NCI-H2081 (cell line): ENCODE measurements around the gene TRPM1.

Experiments used
- DNase-seq, 2 experiments: peaks; one replicate each; lab custom pipeline; 2025; lab: John Stamatoyannopoulos, UW

Gene TRPM1

DNA sequence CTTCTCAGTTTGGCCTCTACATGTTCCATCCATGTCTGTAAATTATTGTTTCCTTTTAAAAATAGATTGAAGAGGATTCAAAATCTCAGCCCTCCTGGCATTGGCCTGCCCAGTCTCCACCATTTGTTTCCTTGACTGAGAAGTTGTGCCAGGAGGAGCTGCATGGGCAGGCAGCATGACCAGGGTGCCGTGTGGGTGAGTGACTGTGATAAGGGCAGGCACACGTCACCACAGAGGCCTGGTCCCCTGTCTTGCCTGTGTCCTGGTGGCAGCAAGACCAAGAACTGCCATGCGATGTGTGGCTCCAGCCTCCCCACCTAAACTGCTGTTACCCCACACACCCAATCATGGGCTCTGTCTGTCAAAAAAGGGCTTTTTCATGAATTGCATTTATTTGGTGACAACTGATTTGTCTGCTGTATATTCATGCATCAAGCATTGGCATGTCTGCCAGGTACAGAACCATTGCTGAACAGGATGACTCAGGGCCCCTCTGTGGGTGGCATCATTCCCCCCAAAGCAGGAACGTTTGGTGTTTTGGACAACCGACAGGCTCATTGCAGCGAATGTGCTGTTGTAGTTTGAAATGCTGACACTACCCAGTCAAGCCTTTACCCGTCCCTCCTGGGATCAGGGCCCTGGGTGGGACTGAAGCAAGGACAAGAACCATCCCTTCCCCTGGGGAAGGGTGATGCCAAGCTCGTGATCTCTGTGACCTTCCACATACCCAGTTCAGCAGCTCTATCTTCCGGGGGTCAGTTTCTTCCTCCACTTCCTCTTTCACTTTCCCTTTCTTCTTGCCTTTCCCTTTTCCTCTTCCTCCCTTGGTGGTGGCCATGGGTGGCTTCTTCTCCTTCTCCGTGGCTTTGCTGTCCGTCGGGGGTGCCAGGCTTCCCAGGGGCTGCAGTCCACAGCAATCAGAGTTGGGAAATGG, 51.6 kb downstream of the TRPM1 start:
- DNase-seq, result no peak

DNA sequence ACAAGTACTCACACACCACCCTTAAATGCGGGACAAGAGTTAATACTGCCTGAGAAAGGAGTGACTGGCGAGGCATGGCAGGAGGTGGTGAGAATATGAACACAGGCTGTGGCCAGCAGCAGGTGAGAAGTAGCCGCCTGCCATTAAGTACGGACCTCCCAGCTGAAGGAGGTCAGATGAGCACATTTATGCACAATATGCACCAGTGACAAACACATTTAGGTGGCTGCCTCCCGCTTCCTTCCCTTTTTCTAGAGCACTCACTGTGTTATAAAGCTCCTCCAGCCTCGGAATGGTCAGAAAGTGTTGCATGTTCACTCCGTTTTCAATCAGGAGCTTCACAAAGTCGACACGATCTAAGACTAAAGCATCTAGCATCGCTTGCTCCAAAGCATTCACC, 52.4 kb downstream of the TRPM1 start:
- DNase-seq, result no peak

DNA sequence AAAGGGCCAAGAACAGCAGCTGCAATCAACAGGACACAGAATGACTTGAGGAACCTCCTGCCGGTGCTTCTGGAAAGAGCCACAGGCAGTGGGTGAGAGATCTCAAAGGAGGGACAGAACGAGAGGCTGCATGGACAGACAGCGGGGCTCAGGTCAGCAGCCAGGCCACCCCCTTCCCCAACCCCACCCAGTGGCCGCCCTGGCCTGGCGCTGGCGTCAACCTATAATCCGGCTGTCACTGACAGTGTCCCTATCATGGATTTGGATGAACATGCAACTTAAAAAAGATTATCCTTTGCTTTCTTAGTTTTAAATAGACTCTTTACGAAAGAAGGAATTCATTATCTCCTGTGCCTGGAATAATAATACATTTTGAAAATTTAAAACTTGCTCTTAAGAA, 54.1 kb downstream of the TRPM1 start:
- DNase-seq, result no peak

DNA sequence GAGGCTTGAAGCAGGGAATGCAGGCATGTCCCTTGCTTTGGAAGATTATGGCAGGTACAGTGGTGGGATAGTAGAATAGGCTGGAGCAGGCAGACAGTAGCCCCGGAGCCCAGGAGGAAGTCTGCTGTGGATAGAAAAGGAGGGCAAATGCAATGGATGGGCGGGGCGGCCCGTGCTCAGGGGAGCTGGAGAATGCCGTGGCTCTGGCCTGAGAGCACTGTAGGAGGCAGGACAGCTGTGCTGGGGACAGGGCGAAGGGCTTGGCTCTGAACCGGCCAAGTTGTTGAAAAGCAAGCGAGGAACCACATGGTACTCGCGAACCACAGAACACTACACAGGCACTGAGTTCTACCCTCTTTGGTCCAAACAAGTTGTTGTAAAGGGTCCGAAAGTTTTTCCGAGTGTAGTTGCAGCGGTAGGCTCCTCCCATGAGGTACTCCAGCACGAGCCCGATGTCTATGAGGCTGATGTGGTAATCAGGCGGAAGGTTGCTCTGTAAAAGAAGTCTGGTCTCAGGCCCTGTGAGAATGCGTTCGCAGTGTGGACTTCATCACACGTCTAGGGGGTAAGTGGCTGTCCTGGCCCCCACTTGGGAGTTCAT, 54.7 kb downstream of the TRPM1 start:
- no peak for DNase-seq

DNA sequence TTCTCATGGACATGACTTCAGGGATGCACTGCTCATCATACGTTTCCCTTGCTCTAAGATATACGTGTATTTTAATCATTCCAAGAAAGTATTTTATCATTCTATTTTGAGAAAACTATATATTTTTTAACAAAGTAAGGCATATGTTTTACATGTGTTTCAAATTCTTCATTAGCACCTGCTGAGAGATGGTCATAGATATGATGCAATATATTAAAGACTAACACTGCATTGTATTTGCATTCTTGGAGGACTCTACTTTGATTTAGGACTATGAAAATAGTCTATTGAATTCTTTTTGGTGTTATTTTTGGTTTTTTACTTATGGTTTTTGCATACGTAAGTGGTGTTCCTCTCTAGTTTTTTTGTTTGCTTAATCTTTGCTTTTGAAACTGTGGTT, 55.9 kb downstream of the TRPM1 start:
- no peak for DNase-seq

DNA sequence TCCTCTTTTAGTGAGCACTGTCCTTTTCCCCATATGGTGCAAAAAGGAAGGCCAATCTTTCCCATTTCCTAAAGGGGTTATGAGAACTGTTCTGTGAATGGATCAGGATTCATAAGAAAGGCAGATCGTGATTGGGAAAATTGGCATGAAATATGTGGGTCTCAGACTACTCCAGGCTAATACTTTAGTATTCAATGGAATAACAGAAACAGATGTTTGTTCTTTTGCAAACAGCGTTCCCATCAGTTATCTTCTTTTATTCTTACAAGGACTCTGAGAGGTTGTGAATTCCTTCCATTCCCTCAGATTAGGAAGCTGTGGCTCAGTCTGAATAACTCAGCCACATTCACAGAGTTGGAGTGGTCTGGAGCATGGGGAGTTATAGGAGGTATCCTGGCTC, 58.8 kb downstream of the TRPM1 start:
- DNase-seq, result no peak

DNA sequence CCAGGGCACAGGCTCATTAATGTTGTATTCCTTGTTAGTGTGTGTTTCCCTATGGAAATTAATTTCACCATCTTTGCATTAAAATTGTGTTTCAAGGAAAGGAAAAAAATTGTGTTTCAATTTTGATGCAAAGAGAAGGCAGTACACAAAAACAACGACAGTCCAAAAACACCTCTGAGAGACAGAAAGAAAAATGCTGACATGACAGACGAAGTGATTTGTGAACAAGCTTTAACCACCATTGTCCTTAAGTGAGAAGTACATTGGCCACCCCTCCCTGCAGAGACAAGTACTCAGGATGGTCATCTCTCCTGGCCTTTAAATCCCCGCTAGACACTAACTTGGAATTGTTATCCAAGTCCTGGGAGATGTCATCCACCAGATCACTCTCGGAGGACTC, 59.9 kb downstream of the TRPM1 start:
- DNase-seq, result no peak

DNA sequence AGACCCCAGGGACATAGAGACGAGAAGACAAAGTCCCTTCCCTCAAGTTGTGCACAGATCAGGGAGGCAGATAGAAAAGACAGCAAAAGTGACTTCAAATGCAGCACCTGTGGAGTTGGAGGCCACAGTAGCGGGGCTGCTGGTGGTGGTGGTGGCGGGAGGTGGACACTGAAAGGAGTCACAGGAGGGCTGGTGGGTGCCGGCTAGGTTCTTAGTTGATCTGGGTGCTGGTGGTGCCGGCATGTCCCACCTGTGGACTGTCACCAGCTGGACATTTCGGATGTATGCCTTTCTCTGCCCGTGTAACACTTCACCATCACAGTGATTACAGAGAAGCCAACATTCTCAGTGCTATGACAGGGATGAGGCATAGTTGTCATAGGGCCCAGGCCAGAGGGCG, 60.9 kb downstream of the TRPM1 start:
- no peak for DNase-seq

DNA sequence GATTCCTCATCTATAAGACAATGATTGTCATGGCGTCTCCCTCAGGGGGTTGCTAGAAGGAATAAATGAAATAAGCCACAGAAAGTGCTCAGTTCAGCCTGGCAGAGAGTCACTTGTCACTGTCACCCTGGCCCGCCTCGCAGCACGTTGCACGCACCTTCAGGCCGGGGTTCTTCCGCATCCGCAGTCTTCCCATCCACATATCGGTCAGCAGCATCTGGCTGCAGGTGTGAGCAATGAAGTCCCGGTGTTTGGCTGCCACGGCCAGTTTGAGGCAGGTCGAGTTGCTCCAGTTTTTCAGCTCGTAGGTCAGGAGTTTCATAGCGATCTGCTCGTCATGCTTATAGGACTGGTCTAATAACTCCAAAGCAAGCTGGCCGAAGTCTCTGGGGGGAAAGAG, 61.6 kb downstream of the TRPM1 start:
- no peak for DNase-seq

DNA sequence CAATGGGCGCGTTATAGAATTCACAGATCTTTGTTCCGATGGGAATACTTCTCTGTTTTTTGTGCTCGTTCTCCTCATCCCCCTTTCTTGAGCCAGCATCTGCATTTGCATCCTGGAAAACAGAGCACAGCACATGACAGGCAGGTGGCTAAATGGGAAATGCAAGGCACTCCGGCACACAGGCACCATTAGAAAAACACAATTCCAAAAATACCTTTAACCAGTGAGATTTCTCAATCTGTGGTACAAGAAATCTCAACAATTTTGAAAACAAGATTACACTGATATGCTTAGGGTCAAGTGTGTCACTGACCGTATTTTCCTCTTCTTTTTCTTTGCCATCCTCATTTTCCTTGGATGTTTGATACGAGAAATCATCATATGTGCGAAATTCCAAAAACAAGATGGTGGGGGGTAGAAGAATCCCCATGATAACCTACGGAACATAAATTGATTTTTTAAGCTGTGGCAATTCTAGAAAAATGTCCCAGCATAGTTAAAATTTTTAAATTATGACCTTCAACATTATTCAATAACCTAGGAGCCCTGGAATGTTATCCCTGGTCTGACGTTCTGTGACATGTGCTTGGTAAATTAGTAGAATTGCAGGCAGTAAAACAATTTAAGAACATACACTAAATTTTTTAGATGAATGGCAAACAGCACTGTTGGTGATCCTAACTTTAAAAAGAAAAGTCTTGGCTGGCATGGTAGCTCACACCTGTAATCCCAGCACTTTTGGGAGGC, 63.6 kb downstream of the TRPM1 start:
- no peak for DNase-seq

DNA sequence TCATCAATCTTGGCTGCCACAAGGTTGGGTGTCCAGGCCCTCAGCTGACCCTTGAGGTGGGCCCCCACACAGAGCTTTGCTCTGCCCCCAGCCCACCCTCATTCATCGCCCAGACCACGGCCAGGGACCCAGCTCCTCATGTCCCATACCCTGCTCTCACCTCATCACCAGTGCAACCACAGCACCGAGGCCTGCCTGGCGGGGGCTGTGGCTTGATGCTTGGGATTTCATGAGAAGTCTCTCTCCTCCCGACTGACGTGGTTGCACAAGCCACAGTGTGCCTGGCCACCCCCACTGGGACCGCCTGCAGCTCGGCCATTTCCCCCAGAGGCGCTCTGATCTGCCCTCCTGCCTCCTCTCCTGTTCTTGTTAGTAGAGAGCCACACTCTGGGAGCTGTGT, 64.7 kb downstream of the TRPM1 start:
- no peak for DNase-seq

DNA sequence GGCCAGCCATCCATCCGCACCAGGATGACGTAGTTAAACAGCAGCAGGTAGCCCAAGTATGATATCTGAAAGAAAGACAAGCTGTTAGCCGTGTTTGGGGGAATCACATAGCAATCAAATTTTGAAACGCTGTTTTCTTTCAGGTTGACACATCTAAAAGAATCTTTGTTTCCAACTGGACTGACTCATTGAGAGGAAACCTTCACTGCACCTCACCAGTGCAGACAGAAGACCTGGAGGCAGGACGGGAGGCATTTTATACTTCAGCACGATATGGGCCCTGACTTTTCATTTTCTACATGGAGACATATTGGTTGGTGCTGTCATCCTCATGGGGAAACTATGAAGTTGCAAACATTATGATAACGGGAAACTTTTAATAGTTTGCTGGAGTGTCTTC, 65.9 kb downstream of the TRPM1 start:
- no peak for DNase-seq

DNA sequence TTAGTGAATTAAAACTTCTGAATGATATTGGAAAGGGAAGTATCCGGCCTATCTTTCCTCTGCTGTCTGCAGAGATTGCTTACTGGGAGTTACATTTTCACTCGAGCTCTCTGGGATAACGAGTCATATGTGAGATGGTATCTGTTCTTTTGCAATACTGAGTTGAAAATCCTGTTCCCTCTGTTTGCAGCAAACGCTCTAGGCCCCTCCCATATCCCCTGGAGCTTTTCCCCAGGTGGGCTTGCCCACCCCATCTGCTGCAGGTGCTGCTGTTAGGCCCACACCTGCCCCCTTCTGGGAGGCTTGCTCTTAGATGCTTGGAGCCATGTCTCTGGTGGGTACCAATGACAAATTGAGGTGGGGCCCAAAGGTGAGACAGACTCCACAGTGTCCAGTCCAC, 67.4 kb downstream of the TRPM1 start:
- peak in 1 of 2 experiments; percentile 8 for DNase-seq

DNA sequence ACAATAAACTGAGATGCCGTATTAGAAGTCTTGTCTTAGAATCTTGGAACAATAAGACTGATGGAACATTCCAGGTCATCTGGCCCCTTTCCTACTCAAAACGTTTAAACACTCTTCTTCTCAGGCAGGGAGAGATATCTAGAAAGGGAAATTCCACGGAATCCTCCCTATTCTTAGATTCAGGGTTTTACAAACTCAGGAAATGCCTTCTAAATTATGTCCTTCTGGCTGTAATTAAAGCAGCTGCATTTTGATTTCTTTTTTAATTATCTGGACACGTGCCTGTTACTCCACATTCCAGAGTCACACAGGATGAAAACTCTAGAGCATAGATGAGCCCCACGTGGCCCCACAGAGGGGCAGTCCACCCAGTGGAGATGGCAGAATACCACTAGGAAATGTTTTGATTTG, 68.6 kb downstream of the TRPM1 start:
- no peak for DNase-seq

DNA sequence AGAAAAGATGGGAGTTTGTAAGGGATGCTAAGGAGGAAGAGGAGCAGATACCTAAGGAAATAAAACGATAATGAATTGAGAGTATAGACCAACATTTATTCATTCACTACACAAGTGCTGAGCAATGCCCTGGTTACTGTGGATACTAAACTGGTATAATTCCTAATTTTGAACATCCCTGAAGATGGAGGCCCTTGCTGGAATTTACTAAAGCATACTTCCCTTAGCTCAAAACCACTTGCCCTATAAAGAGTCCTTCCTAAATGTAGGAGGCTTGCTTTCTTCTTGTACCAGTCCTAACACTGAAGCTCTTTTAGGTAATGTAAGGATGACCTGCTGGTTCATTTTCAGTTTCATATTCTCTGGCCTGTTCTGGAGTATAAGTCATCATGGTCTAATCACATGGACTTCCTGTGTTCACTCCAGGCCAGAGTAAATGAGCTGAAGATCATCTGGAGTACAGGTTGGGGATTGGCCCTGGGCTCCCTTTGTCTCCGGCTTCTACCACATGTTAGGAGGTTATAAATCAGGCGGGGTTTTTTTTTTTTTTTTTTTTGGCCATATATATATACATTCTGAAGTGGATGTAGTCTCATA, 70.0 kb downstream of the TRPM1 start:
- DNase-seq, result no peak

DNA sequence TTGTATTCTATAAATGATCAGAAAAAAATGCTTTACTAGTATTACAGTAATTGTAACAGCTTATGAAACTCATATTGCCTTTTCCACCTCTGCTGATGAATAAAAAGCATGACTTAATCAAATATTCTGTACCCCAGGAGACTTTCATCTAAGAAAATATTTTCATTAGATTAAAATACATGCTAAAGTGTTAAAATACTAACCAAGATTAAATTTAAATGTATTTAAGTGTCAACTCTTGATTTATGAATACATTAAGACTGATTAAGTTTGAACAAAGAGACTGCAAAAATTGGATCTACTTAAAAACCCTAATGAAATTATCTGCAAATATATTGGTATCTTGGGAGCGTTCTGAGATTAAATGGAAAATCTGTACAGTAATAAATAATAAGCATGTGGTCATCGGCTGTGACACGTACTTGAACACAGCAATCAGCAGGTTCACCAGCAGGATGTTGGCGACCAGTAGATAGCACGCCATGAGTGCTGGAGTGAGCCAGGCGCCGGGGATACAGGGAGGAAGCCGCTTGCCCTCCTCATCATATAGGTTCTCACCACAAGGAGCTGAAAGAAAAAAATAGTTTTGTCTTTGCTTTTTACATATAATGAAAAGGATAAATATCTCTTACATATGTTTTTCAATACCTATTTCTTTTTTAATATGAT, 73.5 kb downstream of the TRPM1 start:
- no peak for DNase-seq

DNA sequence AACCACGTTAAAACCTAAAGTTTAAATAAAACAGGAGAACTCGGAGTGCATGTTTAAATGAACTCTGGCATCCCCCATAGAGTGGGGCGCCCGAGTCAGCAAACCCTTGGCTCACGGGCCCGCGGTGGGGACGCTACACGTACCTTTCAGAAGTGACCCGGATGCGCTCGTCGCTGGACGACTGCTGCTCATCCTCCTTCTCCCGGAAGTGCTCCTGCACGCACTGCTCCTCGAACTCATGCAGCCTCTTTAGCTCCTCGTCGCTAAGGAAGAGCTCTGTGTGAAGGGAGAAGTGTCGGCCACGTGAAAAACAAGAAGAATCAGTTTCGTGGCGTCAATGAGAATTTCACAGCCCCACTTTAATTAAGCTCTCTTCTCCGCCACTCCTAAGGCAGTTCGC, 75.5 kb downstream of the TRPM1 start:
- no peak for DNase-seq

DNA sequence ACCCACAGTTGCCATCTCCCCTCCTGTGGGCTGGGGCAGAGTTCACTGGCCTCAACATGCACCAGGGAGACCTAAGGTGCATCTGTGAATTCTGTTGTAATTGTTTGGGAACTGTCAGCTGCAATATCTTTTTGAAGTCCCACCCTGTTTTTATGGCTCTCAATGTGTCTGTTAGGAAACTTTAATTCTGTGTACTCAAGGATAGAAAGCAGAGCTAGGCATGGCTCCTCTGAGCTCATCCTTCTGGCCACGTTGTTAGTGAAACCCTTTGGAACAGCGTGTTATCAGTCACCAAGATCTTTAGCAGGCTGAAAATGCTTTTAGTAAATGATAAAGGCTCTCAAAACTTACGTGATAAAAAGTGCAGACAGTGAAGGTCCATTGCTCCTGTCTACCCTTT, 76.5 kb downstream of the TRPM1 start:
- no peak for DNase-seq

DNA sequence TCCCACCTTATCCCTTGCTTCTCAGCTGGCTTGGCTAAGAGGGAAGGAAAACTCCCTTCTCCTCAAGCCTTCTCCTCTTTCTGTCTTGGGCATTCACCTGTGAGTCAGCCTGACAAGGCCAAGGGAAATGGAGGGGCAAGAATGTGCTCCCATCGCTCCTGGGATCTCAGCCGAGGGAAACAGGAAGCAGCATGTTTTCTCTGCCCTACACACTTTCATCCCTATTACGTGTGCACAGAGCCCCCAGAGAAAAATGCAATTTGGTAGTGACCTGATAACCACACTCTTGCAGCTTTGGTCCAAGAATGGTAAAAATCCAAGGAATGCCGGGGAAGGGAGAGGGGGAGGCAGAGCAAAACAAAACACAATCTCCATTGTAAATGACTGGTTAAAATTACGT, 77.2 kb downstream of the TRPM1 start:
- DNase-seq, result no peak

DNA sequence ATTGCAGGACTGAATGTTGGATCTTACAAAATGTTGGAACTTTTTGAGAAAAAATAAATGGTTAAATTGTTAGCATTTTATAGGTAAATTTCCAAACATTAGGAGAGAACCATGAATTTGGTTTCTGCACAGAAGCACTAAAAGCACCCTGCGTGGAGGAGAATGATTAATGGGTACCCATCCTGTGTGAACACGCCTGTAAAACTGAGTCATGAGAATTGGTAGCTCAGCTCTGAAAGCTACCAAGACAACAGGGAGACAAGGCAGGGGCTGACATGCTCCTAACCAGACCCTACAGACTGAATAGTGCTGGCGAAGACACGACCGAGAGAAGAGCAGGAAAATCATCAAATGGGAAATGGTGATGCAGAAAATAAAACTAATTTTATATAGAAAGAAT, 77.7 kb downstream of the TRPM1 start:
- no peak for DNase-seq

DNA sequence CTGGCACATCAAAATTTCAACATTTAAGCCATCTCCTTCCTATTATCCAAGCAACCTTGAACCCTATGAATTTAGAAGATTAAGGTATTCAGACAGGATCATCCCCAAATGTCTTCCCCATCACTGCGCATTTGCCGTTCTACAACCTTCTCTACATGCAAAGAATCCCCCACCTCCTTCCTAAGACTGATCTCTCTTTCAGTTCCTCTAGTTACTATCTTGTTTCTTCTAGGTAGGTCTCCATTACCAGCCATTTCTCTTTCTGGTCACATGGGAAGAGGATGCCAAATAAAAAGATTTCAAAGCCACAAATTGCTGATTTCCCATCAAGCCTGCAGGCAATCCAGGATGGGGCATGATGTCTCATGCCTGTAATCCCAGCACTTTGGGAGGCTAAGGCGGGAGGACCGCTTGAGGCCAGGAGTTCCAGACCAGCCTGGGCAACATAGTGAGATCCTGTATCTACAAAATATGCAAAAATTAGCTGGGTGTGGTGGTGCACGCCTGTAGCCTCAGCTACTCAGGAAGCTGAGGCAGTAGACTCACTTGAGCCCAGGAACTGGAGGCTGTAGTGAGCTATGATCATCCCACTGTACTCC, 80.4 kb downstream of the TRPM1 start:
- no peak for DNase-seq

DNA sequence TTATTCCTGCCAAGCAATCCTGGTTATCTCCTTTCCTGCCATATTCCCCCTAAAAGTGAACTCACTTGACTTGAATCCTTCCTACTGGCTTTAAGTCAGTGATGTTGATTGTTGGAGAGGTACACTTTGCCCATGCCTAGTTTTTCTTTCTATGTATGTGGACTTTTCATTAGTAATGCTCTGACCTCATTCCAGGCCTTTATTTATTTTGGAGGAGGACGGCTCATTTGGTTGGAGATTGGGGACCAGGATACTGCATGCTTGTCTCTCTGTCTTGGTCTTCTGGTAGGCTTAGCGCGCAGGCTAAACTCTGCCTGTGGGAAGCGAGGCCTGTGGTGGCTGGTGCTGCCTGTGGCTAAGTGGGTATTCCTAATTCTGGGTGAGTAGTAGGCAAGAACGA, 81.0 kb downstream of the TRPM1 start:
- no peak for DNase-seq
